AG09319 (cell line): ENCODE data around the gene MBIP.

ENCODE experiments used
- DNase-seq: peaks from one replicate; pipeline ENCODE4 v3.0.0-alpha.2; 2010; ENCODE audit warnings: low read depth; ENCODE audit errors: extremely low read depth
- CTCF ChIP-seq: IDR thresholded peaks from 2 replicates; pipeline ENCODE4 v1.5.1; 2011; ENCODE audit warnings: low read depth, mild to moderate bottlenecking, inconsistent platforms, low read length, moderate library complexity

MBIP gene

GRCh38 chr14:36279306-36280190 is 40.9 kb downstream of the MBIP start:
- TF ChIP-seq CTCF, result no peak
- DNase-seq, result no peak

GRCh38 chr14:36275741-36276140 is 44.7 kb downstream of the MBIP start:
- no peak for DNase-seq
- TF ChIP-seq CTCF, result no peak

DNA sequence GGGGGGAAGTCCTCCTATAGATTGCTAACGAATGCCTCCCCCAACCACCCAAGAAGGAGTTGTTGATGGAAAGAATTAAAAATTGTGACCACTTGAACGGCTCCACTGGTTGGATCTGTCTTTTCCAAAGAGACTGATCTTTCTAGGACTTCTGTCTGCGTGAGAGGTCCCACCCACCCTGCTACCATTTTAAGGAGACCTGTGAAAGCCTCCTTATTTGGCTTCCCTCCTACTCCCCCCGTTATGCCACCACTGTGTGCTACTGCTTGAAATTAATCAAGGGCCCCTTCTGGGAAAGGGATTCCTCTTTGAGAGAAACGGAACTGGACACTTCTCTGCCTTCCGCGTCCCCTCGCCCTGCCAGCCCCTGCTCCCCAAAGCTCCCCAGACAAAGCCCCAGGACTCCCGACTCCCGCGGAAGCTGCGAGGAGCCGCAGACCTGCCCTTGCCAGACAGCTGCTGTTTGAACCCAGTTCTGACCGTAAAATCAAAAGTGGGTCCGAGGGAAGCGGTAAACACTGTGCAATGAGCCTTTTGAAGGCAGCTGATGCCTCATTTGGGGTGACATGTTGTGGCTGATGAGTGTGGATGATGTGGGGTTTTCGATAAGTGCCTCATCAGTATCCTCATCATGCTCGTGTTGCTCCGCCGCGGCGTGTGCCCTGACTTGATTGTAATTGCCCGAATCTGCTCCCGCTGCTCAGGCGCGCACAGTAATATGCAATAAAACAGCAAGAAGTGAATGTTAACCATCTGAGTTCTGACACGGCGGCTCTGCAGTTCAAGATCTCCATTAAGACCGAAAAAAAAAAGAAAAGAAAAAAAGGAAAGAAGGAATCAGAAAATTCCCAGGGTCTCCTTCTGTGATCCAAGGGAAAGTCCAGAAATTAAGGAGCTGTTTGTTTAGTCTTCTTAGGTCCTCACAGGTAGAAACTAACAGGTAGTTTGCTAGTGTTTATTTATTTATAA is 48.2 kb downstream of the MBIP start:
- DNase-seq, result no peak
- TF ChIP-seq CTCF, result no peak

GRCh38 chr14:36271222-36271621 is 49.2 kb downstream of the MBIP start:
- DNase-seq, result no peak
- TF ChIP-seq CTCF, result no peak

DNA sequence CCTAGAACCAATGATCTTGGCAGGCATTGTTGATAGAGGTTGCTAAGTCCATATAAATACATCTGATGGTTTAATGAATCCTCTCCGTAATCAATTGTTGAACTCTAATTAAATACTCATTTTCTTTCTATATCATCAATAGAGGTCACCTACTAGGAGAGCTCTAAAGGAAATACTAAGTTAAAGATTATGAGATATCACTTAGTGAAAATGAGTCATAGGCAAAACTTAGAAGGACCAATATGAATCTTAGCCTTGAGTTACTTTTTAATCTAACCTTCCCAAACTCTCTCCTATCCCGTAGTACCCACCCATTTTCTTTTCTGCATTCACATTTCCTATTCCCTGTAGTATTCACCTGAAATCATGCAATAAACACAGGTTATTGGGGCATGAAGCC is 50.2 kb downstream of the MBIP start:
- DNase-seq, result no peak
- TF ChIP-seq CTCF, result no peak

DNA sequence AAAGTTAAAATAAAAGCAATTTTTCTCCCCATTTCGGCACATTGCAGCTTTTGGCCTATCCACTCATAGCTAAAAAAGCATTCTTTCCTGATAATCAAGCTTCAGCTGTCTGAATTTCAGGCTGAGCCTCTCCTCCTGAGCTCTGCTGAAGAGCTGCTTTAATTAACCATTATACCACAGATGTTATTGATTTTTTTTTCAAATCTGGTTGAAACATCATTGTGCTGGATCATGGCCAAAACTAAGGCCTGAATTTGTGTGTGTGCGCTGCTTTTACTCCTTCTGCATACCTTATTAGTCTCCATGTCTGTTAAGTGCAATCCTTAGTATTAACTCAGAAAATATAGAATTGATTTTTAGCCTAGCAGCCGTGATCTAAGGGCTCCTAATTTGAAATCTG is 52.3 kb downstream of the MBIP start:
- no peak for DNase-seq
- no peak for TF ChIP-seq CTCF

GRCh38 chr14:36264595-36264994 is 55.8 kb downstream of the MBIP start:
- DNase-seq, result no peak
- no peak for TF ChIP-seq CTCF
